Stimulated activated CD8-positive, alpha-beta memory T cell treated with anti-CD3 and anti-CD28 coated beads, Interleukin-15, amount 100 ng/mL, for 1 hour (primary cell): ENCODE data around the gene PARD3.
"Not testable (repeated sequence)": the region's sequence is repeated elsewhere in the genome, so short reads cannot be mapped to it uniquely, and the experiment has no call there.

ENCODE experiments used
- DNase-seq: peaks from one replicate; pipeline ENCODE4 v3.0.0-alpha.2; 2020; ENCODE audit warnings: low read depth

PARD3 gene

DNA sequence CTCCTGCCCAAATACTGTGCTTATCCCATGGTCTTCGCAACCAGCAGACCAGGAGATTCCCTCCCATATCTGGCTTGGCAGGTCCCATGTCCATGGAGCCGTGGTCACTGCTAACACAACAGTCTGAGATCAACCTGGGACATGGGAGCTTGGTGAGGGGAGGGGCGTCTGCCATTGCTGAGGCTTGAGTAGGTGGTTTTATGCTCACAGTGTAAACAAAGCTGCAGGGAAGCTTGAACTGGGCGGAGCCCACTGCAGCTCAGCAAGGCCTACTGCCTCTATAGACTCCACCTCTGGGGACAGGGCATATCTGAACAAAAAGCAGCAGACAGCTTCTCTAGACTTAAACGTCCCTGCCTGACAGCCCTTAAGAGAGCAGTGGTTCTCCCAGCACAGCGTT lies 747.4 kb downstream of the PARD3 start:
- not testable (repeated sequence) for DNase-seq

DNA sequence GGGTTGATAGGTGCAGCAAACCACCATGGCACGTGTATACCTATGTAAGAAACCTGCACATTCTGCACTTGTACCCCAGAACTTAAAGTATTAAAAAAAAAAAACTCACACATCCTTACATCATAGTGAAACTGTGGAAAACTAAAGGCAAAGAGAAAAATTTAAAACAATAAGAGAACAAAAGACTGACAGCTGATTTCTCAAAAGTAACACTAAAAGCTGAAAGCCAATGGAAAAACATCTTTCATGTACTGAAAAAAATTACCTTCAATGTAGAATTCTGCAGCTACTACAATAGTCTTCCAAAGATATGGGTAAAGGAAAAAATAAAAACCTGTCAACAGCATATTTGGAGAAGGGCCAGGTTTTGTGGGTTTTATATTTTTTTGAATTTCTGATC lies 751.5 kb downstream of the PARD3 start:
- DNase-seq: no peak

DNA sequence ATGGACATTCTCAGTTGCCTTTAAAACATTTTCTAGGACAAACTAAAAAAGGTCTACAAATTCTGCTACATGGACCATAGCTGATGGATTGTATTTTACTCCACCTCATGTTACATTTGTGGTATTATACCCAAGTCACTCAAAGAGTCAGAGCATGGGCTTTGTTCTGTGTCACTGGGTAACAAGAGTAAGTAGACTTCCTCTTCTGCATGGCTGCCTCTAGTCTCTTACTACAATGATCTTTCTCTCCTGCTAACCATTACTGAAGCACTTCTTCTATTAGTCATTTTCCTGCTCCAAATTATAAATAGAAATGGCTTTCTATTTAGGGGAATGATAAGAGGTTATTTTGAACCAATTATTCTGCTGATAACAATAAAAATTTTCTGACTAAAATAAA lies 753.3 kb downstream of the PARD3 start:
- no peak for DNase-seq
